Erythroblast (primary cell): ENCODE results near the gene RHEB.

Experiments used
- GATA1 ChIP-seq: IDR thresholded peaks from 2 replicates; pipeline ENCODE4 v1.6.1; 2011; ENCODE audit warnings: low read depth, mild to moderate bottlenecking, control low read depth, low read length, moderate library complexity
- POLR2A ChIP-seq: IDR thresholded peaks from 2 replicates; pipeline ENCODE4 v1.6.1; 2011; ENCODE audit warnings: mild to moderate bottlenecking, low read length

DNA sequence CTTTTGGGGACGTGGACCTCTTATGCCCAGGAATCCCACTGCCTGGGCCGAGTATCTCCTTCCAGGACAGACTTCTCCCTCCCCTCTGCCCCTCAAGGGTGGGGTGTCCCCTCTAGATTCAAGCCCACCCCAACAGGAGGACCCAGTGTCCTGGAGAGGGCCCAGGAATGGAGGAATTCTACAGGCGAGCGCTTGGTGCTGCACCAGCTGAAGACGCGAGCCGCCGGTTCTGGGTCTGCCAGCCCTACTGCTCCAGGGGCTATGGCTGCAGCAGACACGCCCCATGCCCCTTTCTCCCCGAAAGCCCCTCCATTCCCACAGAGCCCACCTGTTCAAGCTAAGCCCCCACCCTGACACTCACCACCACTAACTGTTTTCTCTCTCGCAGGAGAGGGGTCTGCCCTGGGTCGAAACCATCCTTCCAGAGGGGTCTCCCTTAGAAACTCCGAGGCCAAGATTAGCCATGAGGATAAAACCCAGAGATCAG lies 88.4 kb downstream of the RHEB start:
- TF ChIP-seq POLR2A (no peak), GATA1 (no peak)
